Panc1 (cell line): ENCODE results near the gene NINL.

Experiments used
- POLR2AphosphoS5 ChIP-seq: IDR thresholded peaks from 2 replicates; pipeline ENCODE4 v1.6.1; 2012; ENCODE audit warnings: mild to moderate bottlenecking, low read depth, low read length, moderate library complexity
- SIN3A ChIP-seq: IDR thresholded peaks from 2 replicates; pipeline ENCODE4 v1.6.1; 2012; ENCODE audit warnings: low read depth, mild to moderate bottlenecking, low read length, moderate library complexity, borderline replicate concordance; ENCODE audit not compliant: insufficient read depth
- TF ChIP-seq, protein P1 (sequence below): fragments of 450-650 bp; IDR thresholded peaks from 2 replicates; pipeline ENCODE4 v1.5.1; 2017; ENCODE audit warnings: mild to moderate bottlenecking
- TF ChIP-seq, protein P2 (sequence below), 2 experiments: IDR thresholded peaks; 2 replicates each; pipeline ENCODE4 v1.6.1; 2011 to 2012; ENCODE audit warnings: low read depth in 2 of 2, control low read depth in 1 of 2, low read length in 1 of 2, mild to moderate bottlenecking in 1 of 2, moderate library complexity in 1 of 2; ENCODE audit not compliant: insufficient read depth in 1 of 2

DNA sequence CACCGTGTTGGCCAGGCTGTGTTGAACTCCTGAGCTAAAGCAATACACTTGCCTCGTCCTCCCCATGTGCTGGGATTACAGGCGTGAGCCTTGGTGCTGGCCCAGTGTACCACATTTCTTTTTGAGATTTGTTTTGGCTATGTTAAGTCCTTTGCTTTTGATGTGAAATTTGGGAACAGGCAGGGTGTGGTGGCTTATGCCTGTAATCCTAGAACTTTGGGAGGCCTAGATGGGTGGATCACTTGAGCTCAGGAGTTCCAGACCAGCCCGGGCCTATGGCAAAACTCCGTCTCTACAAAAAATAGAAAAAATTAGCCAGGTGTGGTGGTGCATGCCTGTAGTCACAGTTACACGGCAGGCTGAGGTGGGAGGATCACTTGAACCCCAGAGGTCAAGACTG is 137.7 kb downstream of the NINL start:
- TF ChIP-seq, protein P1, sequence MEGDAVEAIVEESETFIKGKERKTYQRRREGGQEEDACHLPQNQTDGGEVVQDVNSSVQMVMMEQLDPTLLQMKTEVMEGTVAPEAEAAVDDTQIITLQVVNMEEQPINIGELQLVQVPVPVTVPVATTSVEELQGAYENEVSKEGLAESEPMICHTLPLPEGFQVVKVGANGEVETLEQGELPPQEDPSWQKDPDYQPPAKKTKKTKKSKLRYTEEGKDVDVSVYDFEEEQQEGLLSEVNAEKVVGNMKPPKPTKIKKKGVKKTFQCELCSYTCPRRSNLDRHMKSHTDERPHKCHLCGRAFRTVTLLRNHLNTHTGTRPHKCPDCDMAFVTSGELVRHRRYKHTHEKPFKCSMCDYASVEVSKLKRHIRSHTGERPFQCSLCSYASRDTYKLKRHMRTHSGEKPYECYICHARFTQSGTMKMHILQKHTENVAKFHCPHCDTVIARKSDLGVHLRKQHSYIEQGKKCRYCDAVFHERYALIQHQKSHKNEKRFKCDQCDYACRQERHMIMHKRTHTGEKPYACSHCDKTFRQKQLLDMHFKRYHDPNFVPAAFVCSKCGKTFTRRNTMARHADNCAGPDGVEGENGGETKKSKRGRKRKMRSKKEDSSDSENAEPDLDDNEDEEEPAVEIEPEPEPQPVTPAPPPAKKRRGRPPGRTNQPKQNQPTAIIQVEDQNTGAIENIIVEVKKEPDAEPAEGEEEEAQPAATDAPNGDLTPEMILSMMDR, result no peak
- TF ChIP-seq POLR2AphosphoS5, result no peak
- TF ChIP-seq, protein P2, sequence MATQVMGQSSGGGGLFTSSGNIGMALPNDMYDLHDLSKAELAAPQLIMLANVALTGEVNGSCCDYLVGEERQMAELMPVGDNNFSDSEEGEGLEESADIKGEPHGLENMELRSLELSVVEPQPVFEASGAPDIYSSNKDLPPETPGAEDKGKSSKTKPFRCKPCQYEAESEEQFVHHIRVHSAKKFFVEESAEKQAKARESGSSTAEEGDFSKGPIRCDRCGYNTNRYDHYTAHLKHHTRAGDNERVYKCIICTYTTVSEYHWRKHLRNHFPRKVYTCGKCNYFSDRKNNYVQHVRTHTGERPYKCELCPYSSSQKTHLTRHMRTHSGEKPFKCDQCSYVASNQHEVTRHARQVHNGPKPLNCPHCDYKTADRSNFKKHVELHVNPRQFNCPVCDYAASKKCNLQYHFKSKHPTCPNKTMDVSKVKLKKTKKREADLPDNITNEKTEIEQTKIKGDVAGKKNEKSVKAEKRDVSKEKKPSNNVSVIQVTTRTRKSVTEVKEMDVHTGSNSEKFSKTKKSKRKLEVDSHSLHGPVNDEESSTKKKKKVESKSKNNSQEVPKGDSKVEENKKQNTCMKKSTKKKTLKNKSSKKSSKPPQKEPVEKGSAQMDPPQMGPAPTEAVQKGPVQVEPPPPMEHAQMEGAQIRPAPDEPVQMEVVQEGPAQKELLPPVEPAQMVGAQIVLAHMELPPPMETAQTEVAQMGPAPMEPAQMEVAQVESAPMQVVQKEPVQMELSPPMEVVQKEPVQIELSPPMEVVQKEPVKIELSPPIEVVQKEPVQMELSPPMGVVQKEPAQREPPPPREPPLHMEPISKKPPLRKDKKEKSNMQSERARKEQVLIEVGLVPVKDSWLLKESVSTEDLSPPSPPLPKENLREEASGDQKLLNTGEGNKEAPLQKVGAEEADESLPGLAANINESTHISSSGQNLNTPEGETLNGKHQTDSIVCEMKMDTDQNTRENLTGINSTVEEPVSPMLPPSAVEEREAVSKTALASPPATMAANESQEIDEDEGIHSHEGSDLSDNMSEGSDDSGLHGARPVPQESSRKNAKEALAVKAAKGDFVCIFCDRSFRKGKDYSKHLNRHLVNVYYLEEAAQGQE (IDR thresholded peaks at IDR 0.05; ENCODE audit: insufficient read depth in 1 of 2, low read depth in 2 of 2, low read length in 1 of 2), result no peak
- no peak for TF ChIP-seq SIN3A
